ENCODE measurements around the gene PNMT.

GRCh38 chr17:39629898-39630297, 38.4 kb upstream of the PNMT start:
- TF ChIP-seq CTCF (IDR thresholded peaks at IDR 0.05) (no peak), POLR2A (IDR thresholded peaks at IDR 0.05) (no peak), POLR2AphosphoS5 (IDR thresholded peaks at IDR 0.05) (no peak), EP300 (IDR thresholded peaks at IDR 0.05) (no peak)

Data from stomach (tissue), 4 donors.